Calu3 (cell line): ENCODE results near the gene USP48. TPM values are rescaled to one million over a fixed set of nuclear protein-coding genes. Genes with fewer than 3 reads are reported as not detected.

ENCODE experiments used
- BruUV-seq: library from RNA; stranded (reverse); fragments of 400-500 nt; replicated peaks from 2 replicates; lab custom pipeline; 2021; lab: Mats Ljungman, UMichigan
- CTCF ChIA-PET: fragments of 300-600 bp; sonication (Branson Sonifier 250); formaldehyde crosslinking; loops from one replicate; lab custom pipeline; 2022; ENCODE audit warnings: antibody characterized with exemption; lab: Charles Lee
- DNase-seq: peaks from one replicate; pipeline ENCODE4 v3.0.0; 2022
- H3K27ac Mint-ChIP-seq: one replicate; pipeline ENCODE4 v1.8.0; 2022; ENCODE audit warnings: mixed read lengths; ENCODE audit not compliant: unreplicated experiment
- H3K27me3 Mint-ChIP-seq: one replicate; pipeline ENCODE4 v1.8.0; 2022; ENCODE audit warnings: mixed read lengths; ENCODE audit not compliant: unreplicated experiment
- H3K36me3 Mint-ChIP-seq: one replicate; pipeline ENCODE4 v1.8.0; 2022; ENCODE audit warnings: mild to moderate bottlenecking, moderate library complexity, mixed read lengths; ENCODE audit not compliant: insufficient read depth, unreplicated experiment
- H3K4me1 Mint-ChIP-seq: one replicate; pipeline ENCODE4 v1.8.0; 2022; ENCODE audit warnings: mild to moderate bottlenecking, low read depth, mixed read lengths; ENCODE audit not compliant: unreplicated experiment
- H3K4me3 Mint-ChIP-seq: one replicate; pipeline ENCODE4 v1.8.0; 2022; ENCODE audit warnings: mild to moderate bottlenecking, low read depth, moderate library complexity, mixed read lengths; ENCODE audit not compliant: unreplicated experiment
- H3K9me3 Mint-ChIP-seq: one replicate; pipeline ENCODE4 v1.8.0; 2022; ENCODE audit warnings: low read depth, mixed read lengths; ENCODE audit not compliant: unreplicated experiment
- CTCF ChIP-seq: fragments of 200-600 bp; IDR thresholded peaks from one replicate; pipeline ENCODE4 v1.8.0; 2022; ENCODE audit warnings: antibody characterized with exemption; ENCODE audit not compliant: unreplicated experiment
- intact Hi-C: fragments of 100-400 bp; cut with micrococcal nuclease; formaldehyde crosslinking; loops from one replicate; pipeline ENCODE4 v1.10.0; 2022; ENCODE audit not compliant: unreplicated experiment
- total RNA-seq: library from RNA; stranded (reverse); gene quantifications from 2 replicates; pipeline ENCODE4 v1.2.3, GENCODE V29; 2022

The USP48 gene
- total RNA-seq, 1 experiment from 2014 or later, result 56.6 TPM

DNA sequence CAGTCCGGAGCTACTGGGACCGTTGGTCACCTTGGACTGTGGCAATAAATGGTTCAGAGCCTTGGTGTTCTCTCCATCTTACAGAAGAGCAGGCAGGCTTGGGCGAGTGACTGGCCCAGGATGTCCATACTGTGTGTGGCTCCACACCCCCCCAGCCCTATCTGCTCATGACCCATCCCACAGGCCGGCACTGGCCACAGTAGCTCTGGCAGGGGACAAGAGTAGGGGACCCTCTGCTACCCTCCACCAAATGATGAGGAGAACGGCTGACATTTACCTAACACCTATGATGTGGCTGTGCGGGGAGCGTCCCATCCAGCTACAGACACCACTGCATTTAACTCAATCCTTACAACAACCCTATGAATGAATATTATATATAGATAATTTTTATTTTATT is 42.4 kb upstream of the USP48 start:
- no peak for TF ChIP-seq CTCF
- no TSS peak for BruUV-seq
- peaks cover 46% of the 10 kb centered on the region for H3K36me3 Mint-ChIP-seq
- H3K4me1 Mint-ChIP-seq, result no peaks in the 10 kb centered on the region
- H3K9me3 Mint-ChIP-seq, result no peaks in the 10 kb centered on the region
- H3K4me3 Mint-ChIP-seq, result no peak overlapping the region
- H3K27me3 Mint-ChIP-seq, result no peaks in the 10 kb centered on the region
- H3K27ac Mint-ChIP-seq, result no peak overlapping the region
- no peak for DNase-seq
- CTCF ChIA-PET, result no interaction called here
- intact Hi-C loops, result no loop called here

DNA sequence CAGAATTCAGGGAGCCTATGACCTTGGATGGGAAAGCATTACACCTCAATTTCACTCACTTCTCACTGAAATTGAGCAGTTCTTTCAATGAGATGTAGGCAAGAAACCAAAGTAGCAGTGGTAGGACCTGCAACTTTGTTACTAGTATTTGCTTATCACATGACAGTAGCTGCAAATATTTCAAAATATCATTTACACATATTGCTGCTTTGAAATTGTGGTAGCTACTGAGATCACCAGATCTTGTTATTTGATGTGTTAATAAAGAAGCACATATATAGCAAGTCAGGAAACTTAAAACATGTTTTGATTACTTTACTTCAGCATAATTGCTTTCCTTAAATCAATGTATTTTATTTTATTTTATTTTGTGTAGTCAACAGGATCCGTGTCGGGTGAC is 42.0 kb upstream of the USP48 start:
- intact Hi-C loops, result no loop called here
- no peak for TF ChIP-seq CTCF

GRCh38 chr1:21823980-21824702 is 41.2 kb upstream of the USP48 start:
- Mint-ChIP-seq H3K9me3 (no peaks in the 10 kb centered on the region), H3K27ac (no peak overlapping the region), H3K27me3 (no peaks in the 10 kb centered on the region), H3K36me3 (peaks cover 55% of the 10 kb centered on the region), H3K4me1 (no peaks in the 10 kb centered on the region), H3K4me3 (no peak overlapping the region)
- DNase-seq, result no peak
- BruUV-seq, result no TSS peak
- CTCF ChIA-PET, result no interaction called here
- intact Hi-C loops, result no loop called here
- TF ChIP-seq CTCF, result no peak

More for the DNA sequence above, 42.0 kb upstream of the USP48 start:
- Mint-ChIP-seq H3K9me3 (no peaks in the 10 kb centered on the region), H3K27ac (no peak overlapping the region), H3K4me3 (no peak overlapping the region), H3K36me3 (peaks cover 51% of the 10 kb centered on the region), H3K27me3 (no peaks in the 10 kb centered on the region), H3K4me1 (no peaks in the 10 kb centered on the region)
- BruUV-seq, result no TSS peak
- CTCF ChIA-PET, result no interaction called here
- no peak for DNase-seq

GRCh38 chr1:21823206-21823979 is 40.4 kb upstream of the USP48 start:
- Mint-ChIP-seq H3K9me3 (no peaks in the 10 kb centered on the region), H3K27me3 (no peaks in the 10 kb centered on the region), H3K4me3 (no peak overlapping the region), H3K27ac (no peak overlapping the region), H3K36me3 (peaks cover 59% of the 10 kb centered on the region), H3K4me1 (no peaks in the 10 kb centered on the region)
- TF ChIP-seq CTCF, result no peak
- intact Hi-C loops, result no loop called here
- DNase-seq, result no peak
- BruUV-seq, result TSS peak; percentile 70
- CTCF ChIA-PET, result interaction anchor here (0.6 kb wide), 1 partner anchor 39 kb away, joined by 4 read pairs; no protein-coding TSS in a partner anchor
